ENCODE data around the gene GORASP1.
A peak's percentile ranks its signal among the peaks of the same experiment; 100 is the strongest.

The GORASP1 gene
- long read RNA-seq, donor 1, transcript GORASP1-201 (9 exons, 3,722 nt) = major isoform, 6 of 12 reads
- long read RNA-seq, donor 1, partial matches to known transcripts = 0 of 12 reads
- long read RNA-seq, donor 1, other reads (novel, unspliced or antisense) = 5 of 12 reads
- long read RNA-seq, donor 2, partial matches to known transcripts = 0 of 5 reads
- long read RNA-seq, donor 2, other reads (novel, unspliced or antisense) = 0 of 5 reads
- long read RNA-seq, donor 3, partial matches to known transcripts = 0 of 1 reads
- long read RNA-seq, donor 3, other reads (novel, unspliced or antisense) = 0 of 1 reads
- long read RNA-seq, donor 4 = 0 reads
- long read RNA-seq, donor 5, partial matches to known transcripts = 7 of 11 reads
- long read RNA-seq, donor 5, other reads (novel, unspliced or antisense) = 0 of 11 reads
- long read RNA-seq, donor 6, partial matches to known transcripts = 0 of 5 reads
- long read RNA-seq, donor 6, other reads (novel, unspliced or antisense) = 0 of 5 reads
- long read RNA-seq, donor 7, partial matches to known transcripts = 8 of 15 reads
- long read RNA-seq, donor 7, other reads (novel, unspliced or antisense) = 0 of 15 reads
- long read RNA-seq, donor 8, partial matches to known transcripts = 0 of 2 reads
- long read RNA-seq, donor 8, other reads (novel, unspliced or antisense) = 0 of 2 reads

DNA sequence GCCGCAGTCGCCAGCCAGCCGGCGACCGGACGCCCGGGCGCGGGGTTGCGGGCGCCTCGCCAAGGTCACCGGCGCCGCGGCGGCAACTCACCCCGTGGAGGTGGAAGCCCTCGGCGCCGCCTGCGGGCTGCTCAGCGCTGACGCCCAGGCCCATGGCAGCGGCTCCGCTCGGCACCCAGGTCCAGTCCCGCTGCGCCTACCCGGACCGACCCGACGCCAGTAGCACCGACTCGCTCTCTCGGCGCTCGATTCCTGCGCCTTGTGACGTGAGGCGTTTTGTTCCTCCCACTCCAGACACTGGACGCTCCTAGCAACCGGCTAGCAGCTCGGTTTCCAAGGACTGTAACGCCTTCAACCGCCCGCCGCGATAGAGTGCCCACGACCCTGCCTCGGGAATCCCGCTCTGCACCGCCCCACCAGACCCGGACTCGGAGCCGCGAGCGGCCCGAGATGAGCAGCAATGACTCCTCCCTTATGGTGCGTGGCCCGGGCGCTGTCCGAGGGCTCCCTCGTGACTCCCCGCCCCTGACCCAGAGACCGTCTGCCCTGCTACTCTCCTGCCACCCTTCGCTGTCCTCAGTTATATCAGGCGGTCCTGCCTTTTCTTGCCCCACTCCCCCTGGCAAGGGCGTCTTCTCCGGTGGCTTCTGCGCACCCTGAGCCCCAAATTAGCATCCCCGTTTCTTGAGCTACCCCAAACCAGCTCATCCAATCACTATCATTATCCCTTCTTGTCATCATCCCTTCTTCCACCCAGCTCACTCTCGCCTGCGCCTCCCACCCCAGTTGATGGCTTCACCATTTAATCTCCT is at the start of gene GORASP1, which contains the start of gene TTC21A:
GORASP1 (minus strand) TSS at position 240 of the 812 bp plus-strand sequence; CDS start at position 154, 86 bp downstream.
TTC21A (plus strand) TSS at position 293 of the 812 bp plus-strand sequence; CDS start at position 451, 158 bp downstream.
- DNase-seq = peak; percentile 93

DNA sequence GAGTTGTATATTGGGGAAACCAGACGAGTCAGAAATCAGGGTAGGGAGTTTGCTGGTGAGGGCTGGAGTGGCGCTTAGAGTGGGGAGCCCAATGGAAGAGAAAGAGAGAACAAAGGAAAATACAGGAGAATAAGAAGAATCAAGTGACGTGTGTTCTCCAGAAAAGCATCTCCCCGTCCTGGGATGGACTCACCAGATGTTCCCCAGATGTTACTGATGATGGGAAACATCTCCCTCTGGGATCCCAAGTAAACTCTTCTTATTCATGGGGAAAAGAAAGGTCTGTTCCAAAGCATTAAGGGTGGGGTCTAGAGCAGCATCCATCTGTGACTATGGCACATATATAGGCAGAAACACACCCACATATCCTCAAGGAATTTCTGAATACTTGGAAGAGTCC is 49.0 kb upstream of the GORASP1 start:
- DNase-seq = no peak

DNA sequence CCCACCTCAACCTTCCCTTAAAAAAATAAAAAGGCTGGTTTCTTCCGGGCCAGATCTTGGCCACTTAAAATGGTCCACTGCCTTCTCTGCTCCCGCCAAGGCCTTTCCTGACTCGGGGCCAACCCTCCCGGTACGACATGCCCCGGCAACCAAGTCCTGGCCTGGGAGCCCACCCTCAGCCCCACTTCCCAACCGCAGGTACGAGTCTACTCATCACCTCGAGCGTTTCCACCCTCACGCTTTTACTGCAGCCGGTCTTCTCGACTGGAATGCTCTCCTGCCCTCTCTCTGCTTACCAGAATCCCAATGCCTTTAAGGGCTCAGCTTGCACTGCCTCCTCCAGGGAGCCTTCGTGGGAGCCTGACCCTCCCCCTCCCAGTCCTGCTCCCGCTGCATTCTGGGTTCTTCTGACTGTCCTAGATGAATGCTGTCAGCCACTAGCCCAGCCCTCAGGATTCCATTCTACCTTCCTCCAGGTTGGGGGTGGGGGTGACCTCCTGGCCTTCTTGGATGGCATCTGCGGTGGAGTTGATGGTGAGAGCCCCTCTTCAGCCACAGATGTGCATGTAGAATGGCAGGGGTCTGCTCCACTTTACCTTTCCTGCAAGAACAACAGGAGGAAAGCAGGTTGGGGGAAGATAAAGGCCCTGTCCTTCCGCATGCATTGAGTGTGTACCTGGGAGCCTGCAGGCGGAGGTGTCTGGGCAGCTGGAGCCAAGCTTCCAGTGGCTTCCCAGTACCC is 47.0 kb upstream of the GORASP1 start:
- DNase-seq = peak; percentile 57

DNA sequence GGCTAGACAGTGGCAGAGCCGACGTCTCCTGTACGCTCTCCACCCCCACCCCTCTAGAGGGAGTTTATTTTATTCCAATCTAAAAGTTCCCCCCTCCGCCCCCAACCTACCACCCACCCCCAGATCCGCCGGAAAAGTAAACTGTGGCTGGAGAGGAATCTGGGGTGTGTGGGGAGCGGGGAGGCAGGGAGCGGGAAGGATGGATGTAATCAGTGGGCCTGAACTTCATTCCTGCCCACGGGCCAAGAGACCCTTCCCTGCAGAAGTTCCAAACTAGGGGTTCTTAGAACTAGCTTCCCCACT is 46.5 kb upstream of the GORASP1 start:
- DNase-seq = no peak

DNA sequence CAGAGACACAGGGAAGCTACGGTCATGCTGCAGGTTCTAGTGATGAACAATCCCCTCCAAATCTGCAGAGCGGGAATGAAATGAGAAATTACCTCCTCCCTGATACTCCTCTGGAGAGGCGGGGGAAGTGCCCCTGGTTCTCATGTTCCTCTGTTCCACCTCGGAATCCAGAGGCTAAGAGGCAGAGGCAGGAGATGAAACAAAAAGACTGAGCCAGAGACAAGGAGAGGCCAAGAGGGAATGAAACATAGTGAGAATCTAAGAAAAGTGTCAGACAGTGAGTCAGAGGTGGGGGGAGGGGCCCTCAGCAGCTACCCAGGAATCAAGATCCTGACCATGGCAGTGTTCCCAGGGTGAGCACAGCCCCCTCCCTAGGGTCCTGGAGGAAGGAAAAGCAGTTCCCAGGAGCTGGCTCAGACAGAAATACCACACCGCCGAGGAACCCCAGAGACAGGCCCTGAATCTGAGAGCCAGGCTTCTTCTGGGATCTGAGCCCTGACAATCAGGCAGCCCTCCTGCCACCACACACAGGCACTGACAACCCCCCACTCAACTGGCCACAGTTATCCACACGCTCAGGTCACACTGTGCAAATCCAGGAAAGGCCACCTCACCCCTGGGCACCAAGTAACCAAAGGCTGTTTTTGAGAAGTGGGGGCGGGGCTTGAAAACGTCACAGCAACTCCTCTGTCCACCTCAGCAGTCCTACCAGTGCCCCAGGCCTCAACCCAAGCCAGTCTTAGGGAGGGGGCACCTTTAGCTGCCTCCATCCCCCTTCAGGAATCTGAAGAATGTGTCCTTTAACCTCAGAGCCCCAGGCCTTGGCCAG is 43.6 kb upstream of the GORASP1 start:
- DNase-seq = peak; percentile 70

DNA sequence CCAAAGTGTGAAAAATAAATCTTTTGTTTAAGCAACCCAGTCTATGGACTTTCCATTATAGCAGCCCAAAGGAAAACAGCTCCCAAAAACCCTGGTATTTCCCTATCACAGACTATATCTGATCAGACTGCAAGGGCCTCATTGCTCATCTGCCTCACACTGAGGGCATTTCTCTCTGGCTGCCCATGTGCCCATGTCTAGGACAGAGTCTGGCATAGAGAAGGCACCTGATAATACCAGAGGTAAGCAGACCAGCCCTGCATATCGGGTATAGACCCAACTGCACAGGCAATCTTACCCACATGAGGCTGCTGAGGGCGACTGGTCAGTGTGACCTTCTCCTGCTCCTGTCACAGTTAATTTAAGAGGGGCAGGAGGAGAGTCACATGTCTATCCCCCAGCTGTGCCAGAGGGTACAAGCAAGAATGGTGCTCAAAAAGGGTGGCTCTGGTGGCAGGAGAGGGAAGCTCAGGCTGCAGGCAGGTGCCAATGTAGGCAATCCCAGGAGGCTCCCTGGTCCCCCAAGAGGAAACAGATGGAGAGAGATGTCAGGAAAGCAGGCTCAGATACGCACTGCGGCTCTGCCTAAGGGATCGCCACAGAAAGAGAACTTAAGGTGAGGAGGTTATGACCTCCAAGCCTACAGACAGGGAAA is 42.8 kb upstream of the GORASP1 start:
- no peak for DNase-seq

DNA sequence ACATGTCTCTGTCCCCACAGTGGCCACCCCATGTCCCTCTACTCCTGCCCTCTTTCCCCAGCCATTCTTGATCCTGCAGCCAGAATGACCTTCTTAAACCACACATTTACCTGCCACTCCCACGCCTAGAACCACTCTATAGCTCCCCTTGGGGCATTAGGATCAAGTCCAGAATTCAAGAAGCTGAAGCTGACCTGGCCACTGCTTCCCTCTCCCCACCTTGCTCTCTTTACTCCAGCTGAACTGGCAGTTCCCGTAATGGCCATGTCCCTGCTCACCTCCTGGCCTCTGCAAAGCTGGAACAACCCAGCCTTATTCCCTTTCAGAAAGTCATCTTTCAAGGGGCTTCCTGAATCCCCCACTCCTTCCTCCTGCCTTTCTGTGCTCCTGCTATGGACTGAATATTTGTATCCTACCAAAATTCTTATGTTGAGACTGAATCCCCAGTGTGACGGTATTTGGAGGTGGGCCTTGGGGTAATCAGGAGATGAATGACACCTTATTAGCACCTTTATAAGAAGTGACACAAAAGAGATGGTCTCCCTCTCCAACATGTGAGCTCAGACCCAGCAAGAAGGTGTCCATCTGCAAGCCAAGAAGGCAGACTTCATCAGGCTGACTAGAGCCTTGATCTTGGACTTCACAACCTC is 42.2 kb upstream of the GORASP1 start:
- no peak for DNase-seq

DNA sequence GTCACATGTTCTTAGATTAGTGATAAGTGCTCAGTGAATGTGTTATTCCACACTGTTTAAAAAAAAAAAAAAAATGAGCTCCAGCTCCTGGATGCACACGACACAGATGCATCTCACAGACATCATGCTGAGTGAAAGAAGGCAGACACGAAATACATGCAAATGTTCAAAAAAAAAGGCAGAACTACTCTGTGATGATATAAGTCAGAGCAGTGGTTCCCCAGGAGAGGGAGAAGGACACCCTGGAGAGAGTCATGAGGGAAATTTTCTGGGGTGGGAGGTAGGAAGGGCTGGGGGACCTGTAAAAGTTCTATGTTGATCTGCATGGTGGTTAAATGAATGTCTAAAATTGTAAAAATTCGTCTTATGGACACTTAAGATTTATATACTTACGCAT is 41.6 kb upstream of the GORASP1 start:
- DNase-seq = no peak

DNA sequence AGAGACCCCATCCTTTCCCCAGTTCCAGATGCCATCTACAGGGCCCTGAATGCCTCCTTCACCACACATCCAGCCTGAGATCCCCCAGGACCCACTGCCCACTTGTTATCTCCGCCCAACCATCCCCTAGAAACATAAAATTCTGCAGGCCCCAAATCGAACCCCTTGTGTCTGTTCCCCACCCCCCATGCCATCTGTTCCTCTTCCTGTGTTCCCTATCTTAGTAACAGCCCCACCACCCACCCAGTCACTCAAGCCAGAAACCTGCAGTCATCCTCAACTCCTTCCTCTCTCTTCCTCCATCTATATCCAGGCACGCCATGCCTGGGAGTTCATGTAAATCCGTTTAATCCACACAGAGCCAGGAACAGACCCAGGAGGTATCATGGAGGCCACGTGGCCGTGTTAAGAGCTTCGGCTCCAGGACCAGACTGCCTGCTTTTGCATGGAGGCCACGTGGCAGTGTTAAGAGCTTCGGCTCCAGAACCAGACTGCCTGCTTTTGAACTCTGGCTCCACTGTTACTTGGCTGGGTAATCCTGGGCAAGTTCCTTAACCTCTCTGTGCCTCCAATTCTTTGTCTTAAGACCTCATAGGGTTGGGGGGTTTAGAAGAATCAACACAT is 41.1 kb upstream of the GORASP1 start:
- no peak for DNase-seq

DNA sequence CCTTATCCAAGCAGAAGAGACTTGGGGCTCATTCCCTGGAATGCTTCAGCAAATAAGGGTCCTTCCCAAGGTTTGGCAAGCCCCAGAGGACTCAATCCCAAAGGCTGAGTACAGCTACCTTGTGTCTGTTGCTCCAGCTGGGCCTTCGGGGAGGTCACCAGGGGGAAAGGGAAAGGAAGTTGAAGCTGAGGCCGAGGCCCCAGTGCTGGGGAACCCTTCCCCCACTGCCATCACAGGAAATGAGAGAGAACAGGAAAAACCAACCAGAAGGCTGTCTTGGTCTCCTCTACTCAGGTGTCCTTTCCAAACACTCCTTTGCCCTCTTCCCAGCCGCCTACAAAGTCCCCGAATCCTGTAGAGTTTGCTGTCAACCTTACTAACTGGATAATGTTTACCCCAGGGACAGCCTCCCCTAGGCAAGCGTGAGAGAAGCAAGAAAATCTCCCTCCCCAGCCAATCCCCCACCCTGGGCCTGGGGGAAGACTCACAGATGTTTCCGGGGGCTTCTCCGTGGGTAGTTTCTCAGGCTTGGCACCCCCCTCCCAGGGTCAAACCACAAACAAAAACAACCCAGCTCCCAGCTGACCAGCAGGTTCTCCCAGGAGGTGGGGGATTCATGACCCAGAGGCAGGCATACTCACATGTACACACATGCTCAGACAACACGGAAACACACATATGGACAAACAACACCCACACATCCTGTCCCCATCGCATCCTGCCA is 40.4 kb upstream of the GORASP1 start:
- DNase-seq = peak; percentile 62

DNA sequence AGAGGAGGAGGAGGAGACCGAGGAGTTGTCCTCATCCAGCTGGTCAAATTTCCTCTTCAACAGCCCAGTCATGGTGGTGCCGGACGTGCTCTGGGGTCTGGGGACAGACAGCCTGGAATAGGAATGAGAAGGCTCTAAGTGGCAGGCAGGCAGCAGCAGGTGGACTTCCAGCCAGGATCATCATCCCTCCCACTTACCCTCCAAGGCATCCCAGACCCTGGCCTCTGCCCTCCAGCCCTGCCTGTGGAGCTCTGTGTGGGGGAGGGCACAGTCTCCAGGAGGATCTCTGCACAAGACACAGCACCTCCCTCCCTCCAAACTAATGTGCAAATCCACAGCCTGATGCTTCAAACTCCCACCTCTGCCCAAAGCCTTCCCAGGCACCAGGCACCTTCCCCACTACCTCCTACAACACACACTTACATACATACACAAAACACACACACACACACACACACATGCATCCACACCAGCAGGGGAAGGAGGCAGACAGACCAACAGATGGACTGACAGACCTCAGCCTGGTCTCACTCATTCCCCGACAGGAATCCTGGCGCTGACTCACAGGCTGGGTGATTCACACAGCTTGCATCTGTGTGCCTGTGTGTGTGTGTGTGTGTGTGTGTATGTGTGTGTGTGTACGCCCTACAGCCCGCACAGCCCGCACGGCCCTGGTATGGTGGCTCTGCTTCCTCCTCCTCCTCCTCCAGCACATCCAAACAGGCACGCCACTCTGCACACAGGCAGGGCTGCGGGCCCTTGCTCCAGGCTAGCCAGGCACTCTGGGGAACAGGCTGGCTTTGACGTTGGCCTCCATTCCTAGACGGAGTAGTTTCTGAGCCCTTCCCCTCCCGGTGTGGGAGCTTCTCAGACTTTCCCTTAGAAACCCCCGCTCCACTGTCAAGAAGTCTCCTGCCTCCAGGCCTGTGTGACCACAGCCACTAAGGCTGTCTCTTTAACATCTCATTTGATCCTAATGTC is 39.5 kb upstream of the GORASP1 start:
- peak; percentile 65 for DNase-seq

DNA sequence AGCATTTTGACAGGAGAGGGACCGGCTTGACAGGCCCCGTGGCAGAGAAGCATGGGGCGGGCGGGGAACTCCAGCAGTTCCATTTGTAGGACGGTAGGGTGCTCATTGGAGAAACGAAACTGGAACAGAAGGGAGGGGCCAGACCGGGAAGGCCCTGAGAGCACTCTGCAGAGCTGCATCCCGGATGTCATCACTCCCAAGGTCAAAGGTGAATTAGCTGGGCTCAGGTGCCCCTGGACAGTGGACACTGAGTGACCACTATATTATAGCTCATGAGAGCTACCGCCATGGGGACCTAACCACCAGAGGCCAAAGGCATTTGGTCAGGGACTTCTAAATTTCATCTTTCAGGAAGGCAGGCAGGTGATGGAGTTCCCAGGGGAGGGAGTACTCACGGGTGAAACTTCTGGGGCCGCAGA is 38.7 kb upstream of the GORASP1 start:
- no peak for DNase-seq

DNA sequence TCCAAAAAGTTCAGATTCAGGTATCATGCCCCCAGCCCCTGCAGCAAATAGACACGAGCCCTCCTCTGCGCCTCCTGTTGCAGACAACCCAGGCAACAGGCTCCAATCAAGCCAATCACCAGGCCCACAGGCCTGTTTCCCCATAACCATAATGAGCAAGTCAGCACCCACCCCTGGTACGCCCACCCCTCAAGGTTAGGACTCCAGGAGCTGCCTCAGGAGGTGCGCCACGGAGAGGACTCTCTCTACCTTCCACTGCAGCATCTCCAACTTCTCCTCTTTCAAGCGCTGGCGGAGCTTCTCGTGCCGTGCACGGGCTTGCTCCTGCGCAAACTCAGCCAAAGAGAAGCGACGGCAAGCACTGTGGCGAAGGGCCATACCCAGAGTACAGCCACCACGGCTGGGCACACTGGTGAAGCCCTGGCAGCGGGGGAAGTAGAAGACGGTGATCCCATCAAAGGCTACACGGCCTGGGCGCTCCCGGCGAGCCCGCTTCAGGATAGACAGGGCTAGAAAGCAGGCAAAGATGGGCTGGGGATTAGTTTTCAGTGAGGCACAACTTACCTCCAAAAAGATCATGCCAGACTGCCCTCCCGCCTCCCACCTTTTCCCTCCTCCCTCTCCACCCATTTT is 37.4 kb upstream of the GORASP1 start:
- no peak for DNase-seq

DNA sequence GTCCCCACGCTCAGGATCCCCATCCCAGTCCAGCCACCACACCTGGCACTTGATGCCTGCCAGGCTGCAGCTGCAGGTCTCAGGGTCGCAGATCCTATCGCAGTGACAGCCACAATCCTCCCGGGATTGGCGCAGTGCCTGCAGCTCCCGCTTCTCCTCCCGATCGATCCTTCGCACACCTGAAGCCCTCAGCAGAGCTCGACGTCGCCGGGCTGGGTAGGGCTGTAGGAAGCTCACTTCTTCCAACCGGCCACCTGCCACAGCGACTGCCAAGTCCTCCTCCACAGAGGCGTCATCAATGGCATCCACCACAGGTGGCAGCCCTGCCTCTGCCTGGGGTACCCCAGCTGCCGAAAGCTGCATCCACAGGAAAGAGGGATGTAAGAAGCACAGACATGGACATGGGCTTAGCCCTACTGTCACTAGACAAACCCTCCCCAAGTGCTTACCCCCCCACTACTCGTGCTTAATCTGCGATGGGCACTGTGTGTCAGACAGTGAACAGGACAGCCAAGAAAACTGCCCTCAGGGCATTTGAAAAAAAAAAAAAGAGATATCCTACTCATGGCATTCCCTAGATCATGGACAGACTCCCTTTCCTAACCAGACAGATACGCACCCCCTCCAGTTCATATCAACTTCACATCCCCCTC is 36.8 kb upstream of the GORASP1 start:
- no peak for DNase-seq

DNA sequence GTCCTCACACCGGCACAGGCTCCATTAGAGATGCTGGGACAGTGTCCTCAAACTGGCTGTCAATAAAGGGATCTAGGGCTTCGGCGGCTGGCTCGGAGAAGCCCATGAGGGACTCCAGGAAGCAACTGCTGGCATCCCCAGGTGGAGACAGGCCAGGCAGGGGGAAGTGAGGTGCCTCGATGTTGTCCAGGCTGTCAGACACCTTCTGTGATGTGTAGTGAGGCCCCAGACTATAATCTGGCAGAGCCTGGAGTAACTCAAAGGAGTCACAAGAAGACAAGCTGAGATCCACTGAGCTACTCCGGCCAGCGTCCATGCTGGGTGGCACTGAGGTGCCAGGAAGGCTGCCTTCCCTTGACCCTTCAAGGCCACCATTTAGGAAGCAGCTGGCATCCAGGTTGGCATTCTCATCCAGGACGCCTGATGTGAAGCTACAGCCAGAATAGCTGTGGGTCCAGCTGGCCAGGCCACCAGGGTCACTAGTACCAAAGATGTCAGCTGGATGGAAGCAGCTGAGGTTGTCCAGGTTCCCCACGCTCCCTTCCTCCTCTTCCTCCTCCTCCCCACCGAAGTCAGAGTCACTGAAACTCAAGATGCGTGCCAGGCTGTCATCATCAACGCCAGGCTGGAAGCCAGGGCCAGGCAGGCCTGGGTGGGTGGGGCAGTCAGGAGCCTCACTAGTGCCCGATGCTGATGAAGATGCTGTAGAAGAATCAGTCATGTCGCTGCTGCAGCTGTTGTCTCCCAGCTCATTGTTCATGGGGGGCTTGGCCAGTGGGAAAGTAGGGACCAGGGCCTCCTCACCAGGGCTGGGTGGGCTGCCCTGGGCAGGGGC is 35.8 kb upstream of the GORASP1 start:
- no peak for DNase-seq

DNA sequence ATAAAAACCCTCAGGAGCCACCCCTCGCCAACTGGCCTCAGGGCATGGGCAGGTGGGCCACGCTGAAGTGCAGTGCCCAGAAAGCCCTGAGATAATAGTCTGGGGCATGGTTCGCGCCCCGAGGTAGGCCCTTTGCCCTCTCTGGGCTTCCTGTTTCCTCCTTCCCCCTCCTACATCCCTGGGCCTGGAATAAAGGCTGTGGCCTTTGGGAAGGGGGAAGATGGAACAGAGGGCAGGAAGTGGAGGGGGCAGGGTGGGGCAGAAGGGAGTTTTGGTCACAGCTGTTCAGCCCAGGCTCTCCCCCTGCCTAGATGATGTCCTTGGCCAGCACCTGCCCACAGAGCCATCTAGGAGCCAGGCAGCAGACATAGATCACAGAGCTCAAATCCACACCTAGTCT is 34.6 kb upstream of the GORASP1 start:
- no peak for DNase-seq

Measured in right kidney (tissue), 9 donors.